Pancreas (tissue), 10 donors: ENCODE measurements around the gene ALX3. TPM values are rescaled to one million over a fixed set of nuclear protein-coding genes. Genes with fewer than 3 reads are reported as not detected.

Source experiments
- ATAC-seq, 4 donors: fragments of 200-7000 bp; cut with Tn5 transposase; one replicate each; pipeline versions ENCODE4 v1.8.0 to v1.9.1; 2020; ENCODE audit warnings: mild to moderate bottlenecking in 4 of 4, moderate library complexity in 4 of 4
- DNase-seq, 6 donors: peaks; one replicate each; pipeline ENCODE4 v3.0.0-alpha.2; 2020
- FAIRE-seq: peaks from 2 replicates; lab custom pipeline; 2012; peaks lifted over from hg19 to GRCh38; lab: Jason Lieb, UNC
- H3K27ac ChIP-seq, 4 donors: fragments of 200-600 bp; sonication (generic); 1 replicate in 3 of 4; 2 replicates in 1 of 4; pipeline versions ENCODE4 v1.5.0 to v1.8.0; 2020
- H3K27me3 ChIP-seq, 4 donors: fragments of 200-600 bp; one replicate each; pipeline ENCODE4 v1.8.0; 2021
- H3K36me3 ChIP-seq, 3 donors: fragments of 200-600 bp; sonication (generic) in 1 of 3; one replicate each; pipeline versions ENCODE4 v1.5.0 to v1.8.0; 2020 to 2021
- H3K4me1 ChIP-seq, 3 donors: fragments of 200-600 bp; one replicate each; pipeline ENCODE4 v1.8.0; 2021
- H3K4me3 ChIP-seq, 4 donors: fragments of 200-600 bp; sonication (generic) in 2 of 4; one replicate each; pipeline versions ENCODE4 v1.5.0 to v1.8.0; 2020 to 2021
- H3K9me3 ChIP-seq, 4 donors: fragments of 200-600 bp; one replicate each; pipeline ENCODE4 v1.8.0; 2021
- WGBS, 2 donors: extraction: QIAGEN DNeasy Blood & Tissue Kit; methylation state at CpG; one replicate each; pipeline ENCODE4 v1.1.7; 2013; 5-methylcytosine and 5-hydroxymethylcytosine counted together
- intact Hi-C, 3 donors: fragments of 100-400 bp; cut with DNase I; formaldehyde crosslinking; loops; one replicate each; pipeline versions ENCODE4 v1.11.1 to v1.14.2; 2022
- polyA plus RNA-seq, 2 donors: library from polyadenylated mRNA; stranded (reverse); fragments of 200-250 nt; gene quantifications; one replicate each; pipeline ENCODE4 v1.2.3, GENCODE V29; 2013
- total RNA-seq, 6 donors: library from RNA; stranded (reverse); fragmentation: NEBNext Ultra II Directional in 4 of 6; extraction: Animal tissue kit (Norgen Biotek cat#: 25700) in 4 of 6; gene quantifications; one replicate each; pipeline versions ENCODE4 v1.2.1 to v1.2.4, GENCODE V29; 2021 to 2023
- TF ChIP-seq, protein P1 (sequence below), 4 donors: fragments of 200-600 bp; sonication (generic) in 3 of 4; IDR thresholded peaks; one replicate each; pipeline versions ENCODE4 v1.5.0 to v1.8.0; 2021; ENCODE audit warnings: antibody characterized with exemption in 4 of 4
- donor health status: healthy with polysubstance abuse.
- donor health status: DM: no; HTN: no; CAD: no; lungs with moderate emphysema.
- donor health status: DM: no; HTN: no; CAD: no.
- donor health status: control.
- donor health status: control.
- donor health status: Bipolar disorder and iron deficiency.
- donor health status: DM: yes; HTN: yes; CAD: no.
- donor health status: DM: no; HTN: no; CAD: no.
- donor health status: DM: no; HTN: no; CAD: no.
- donor health status: DM: yes; HTN: yes; CAD: no.

ALX3 gene
- total and polyA plus RNA-seq, 8 donors, result 0.35 TPM; not detected in 7

DNA sequence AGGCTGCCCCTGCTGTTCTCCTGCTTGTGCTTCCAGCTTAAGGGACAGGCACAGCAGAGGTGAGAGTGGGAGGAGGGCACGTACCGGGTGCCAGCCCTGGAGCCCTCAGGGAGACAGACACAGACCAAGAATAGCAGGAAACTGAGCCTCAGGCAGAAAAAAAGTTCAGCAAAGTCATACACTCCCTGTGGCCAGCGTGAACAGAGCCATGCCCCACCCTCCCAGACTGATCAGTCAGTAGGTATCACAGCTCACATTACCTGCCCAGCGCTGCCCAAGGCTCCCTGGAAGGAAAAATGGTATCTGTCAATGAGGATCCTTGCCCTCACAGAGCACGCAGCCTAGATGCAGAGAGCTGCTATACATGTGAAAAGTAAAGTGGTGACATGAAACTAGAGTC, 43.1 kb upstream of the ALX3 start:
- ATAC-seq (no peak), DNase-seq (no peak), FAIRE-seq (no peak)
- TF ChIP-seq, protein P1, sequence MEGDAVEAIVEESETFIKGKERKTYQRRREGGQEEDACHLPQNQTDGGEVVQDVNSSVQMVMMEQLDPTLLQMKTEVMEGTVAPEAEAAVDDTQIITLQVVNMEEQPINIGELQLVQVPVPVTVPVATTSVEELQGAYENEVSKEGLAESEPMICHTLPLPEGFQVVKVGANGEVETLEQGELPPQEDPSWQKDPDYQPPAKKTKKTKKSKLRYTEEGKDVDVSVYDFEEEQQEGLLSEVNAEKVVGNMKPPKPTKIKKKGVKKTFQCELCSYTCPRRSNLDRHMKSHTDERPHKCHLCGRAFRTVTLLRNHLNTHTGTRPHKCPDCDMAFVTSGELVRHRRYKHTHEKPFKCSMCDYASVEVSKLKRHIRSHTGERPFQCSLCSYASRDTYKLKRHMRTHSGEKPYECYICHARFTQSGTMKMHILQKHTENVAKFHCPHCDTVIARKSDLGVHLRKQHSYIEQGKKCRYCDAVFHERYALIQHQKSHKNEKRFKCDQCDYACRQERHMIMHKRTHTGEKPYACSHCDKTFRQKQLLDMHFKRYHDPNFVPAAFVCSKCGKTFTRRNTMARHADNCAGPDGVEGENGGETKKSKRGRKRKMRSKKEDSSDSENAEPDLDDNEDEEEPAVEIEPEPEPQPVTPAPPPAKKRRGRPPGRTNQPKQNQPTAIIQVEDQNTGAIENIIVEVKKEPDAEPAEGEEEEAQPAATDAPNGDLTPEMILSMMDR (IDR thresholded peaks at IDR 0.05), result no peak
- Histone ChIP-seq H3K4me1 (no peaks in the 10 kb centered on the region), H3K9me3 (no peaks in the 10 kb centered on the region), H3K27ac (no peak overlapping the region), H3K27me3 (no peaks in the 10 kb centered on the region), H3K4me3 (no peak overlapping the region), H3K36me3 (no peaks in the 10 kb centered on the region)
- WGBS, 2 donors, result 66 to 74% methylated on average over 5 of the region's 5 CpGs
- intact Hi-C loops, result no loop called here

DNA sequence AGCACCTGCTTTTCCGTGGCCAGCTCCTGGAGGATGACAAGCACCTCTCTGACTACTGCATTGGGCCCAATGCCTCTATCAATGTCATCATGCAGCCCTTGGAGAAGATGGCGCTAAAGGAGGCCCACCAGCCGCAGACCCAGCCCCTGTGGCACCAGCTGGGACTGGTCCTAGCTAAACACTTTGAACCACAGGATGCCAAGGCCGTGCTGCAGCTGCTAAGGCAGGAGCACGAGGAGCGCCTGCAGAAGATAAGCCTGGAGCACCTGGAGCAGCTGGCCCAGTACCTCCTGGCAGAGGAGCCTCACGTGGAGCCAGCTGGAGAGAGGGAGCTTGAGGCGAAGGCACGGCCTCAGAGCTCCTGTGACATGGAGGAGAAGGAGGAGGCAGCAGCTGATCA, 42.2 kb upstream of the ALX3 start:
- no peaks in the 10 kb centered on the region for H3K27me3 ChIP-seq
- FAIRE-seq (no peak), ATAC-seq (peak in 1 of 4 donors; percentile 48), DNase-seq (peak in 2 of 6 donors; percentile 12 to 25)
- no peaks in the 10 kb centered on the region for H3K9me3 ChIP-seq
- no peaks in the 10 kb centered on the region for H3K36me3 ChIP-seq
- WGBS, 2 donors, result 33 to 47% methylated on average over 9 of the region's 9 CpGs
- TF ChIP-seq, protein P1 (IDR thresholded peaks at IDR 0.05), result no peak
- H3K27ac ChIP-seq, result no peak overlapping the region
- H3K4me1 ChIP-seq, result no peaks in the 10 kb centered on the region
- intact Hi-C loops, result no loop called here
- H3K4me3 ChIP-seq, result no peak overlapping the region

DNA sequence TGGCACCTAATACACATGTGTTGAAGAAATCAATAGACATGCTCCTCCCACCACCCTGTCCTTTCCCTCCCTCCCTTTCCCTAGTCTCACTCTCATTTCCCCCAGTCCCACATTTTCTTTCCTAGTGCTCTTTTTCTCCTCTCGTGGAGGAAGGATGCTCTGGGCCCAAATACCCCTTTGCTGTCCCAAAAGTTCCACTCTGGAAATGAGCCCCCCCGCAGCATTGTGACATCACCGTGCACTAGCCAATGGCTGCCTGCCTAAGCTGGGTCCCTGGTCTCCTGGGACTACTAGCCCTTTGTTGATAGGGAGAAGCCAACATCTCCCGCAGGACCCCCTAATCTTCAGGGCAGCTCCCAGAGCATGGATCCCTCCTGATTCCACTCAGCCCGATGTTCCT, 41.7 kb upstream of the ALX3 start, which contains the start of gene UBL4B:
TSS of gene UBL4B (plus strand) at position 301 of the 400 bp plus-strand sequence. CDS start at position 393, 92 bp downstream.
- FAIRE-seq (no peak), DNase-seq (no peak), ATAC-seq (no peak)
- intact Hi-C loops, result no loop called here
- no peak within 1 kb of the TSS for H3K27ac ChIP-seq
- H3K9me3 ChIP-seq, result no peaks in the 10 kb centered on the region
- H3K4me1 ChIP-seq, result no peaks in the 10 kb centered on the region
- H3K36me3 ChIP-seq, result no peaks in the 10 kb centered on the region
- no peak within 1 kb of the TSS for H3K4me3 ChIP-seq
- H3K27me3 ChIP-seq, result no peaks in the 10 kb centered on the region
- TF ChIP-seq, protein P1 (IDR thresholded peaks at IDR 0.05), result no peak
- 72 to 78% methylated on average over 5 of the region's 5 CpGs for WGBS, 2 donors

DNA sequence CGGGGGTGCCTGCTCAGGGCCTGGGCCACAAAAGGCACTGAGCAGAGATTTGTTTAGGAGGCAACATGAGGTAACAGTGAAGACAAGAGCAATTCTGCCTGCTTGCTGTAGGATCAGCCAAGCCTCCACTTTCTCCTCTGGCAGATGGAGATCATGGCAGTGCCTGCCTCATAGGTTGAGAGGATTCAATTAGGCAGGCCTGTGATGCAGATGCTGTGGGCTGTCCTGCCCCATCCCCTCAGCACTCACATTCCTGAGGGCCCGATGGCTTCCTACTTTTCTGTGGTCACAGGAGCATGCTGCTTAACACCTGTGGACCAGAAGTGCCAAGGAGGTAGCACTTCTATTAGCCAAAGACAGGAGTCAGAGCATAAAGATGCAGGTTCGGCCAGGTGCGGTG, 40.6 kb upstream of the ALX3 start:
- no peak for DNase-seq
- intact Hi-C loops, result no loop called here
- Histone ChIP-seq H3K4me1 (no peaks in the 10 kb centered on the region), H3K9me3 (no peaks in the 10 kb centered on the region), H3K36me3 (no peaks in the 10 kb centered on the region), H3K4me3 (no peak overlapping the region), H3K27ac (no peak overlapping the region), H3K27me3 (no peaks in the 10 kb centered on the region)
- TF ChIP-seq, protein P1 (IDR thresholded peaks at IDR 0.05), result no peak
- 76 to 77% methylated on average over 4 of the region's 4 CpGs for WGBS, 2 donors
- ATAC-seq, result no peak
- FAIRE-seq, result no peak

DNA sequence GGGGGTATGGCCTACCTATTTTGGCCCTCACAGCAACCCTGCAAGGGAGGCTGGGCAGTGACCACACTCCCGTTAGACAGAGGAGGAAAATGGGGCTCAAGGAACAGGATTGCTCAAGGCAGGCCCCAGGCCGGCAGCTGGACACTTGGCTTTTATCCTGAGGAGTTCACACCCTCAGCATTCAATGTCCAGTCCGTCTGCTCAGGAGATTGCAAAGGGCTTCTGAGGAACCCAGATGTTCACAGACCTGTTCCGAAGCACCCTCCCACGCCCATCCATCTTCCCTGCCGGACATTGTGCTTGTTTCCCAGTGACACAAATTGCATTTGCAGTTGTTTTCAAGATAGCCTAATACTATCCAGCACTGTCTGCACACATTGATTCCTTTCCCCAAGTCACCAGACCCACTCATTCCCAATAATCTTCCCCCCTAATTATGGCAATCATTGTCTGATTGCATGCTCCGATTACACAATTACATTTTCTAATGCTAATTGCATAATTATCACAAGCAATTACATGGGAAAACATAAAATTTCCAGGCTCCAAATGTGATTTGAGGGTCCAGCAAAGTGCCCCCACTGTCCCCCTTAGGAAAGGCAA, 37.5 kb upstream of the ALX3 start:
- DNase-seq, result no peak
- no peak for ATAC-seq
- Histone ChIP-seq H3K4me3 (no peak overlapping the region), H3K4me1 (no peaks in the 10 kb centered on the region), H3K9me3 (no peaks in the 10 kb centered on the region), H3K27me3 (no peaks in the 10 kb centered on the region), H3K27ac (no peak overlapping the region), H3K36me3 (no peaks in the 10 kb centered on the region)
- FAIRE-seq, result no peak
- 59 to 62% methylated on average over 7 of the region's 7 CpGs for WGBS, 2 donors
- intact Hi-C loops, result loop anchor here in 2 of 3 donors (5.0 to 10.0 kb wide), 2 partner anchors 51 to 53 kb away; no protein-coding TSS in a partner anchor
- TF ChIP-seq, protein P1 (IDR thresholded peaks at IDR 0.05), result no peak
